Stimulated activated CD4-positive, alpha-beta T cell treated with anti-CD3 and anti-CD28 coated beads, Interleukin-15, amount 100 ng/mL, for 1 hour (primary cell): Measurements from ENCODE around the gene KCTD20.

ENCODE experiments used
- DNase-seq, 2 donors: peaks; one replicate each; pipeline ENCODE4 v3.0.0-alpha.2; 2020; ENCODE audit warnings: low read depth in 1 of 2, low spot score in 1 of 2

Gene KCTD20

DNA sequence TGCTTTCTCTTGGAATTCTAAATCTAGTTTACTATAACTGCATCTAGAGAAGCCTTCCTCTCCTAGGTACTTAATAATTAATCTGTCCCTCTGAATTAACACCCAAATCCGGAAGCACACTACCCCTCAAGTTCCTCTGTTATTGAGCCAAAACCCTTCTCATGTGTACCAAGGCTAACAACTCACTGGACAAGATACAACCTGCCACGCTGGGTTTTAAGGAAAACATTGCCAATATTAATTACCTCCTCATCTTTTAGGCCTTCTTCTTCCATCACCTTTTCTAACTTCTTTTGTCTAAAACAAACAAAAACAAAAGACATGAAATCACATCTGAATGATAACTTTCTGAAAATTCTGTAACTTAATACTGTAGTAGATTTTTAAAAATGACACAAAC, 82.5 kb downstream of the KCTD20 start:
- no peak for DNase-seq

DNA sequence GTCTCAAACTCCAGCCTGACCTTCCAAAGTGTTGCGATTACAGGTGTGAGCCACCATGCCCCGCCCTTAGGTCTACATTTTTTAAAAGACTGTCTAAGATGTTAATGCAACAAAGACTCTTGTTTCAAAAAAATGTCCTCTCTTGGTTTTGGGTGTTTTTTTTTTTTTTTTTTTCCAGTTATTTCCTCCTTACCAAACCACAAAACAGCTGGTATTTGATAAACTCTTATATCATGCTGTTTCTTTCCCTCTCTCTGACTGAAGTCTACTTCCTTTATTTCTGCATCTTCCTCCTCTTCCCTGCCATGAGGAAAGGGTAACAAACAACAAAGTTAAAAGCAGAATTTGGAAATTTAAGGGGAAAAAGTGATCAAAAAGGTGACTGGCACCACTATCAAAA, 83.3 kb downstream of the KCTD20 start:
- no peak for DNase-seq

DNA sequence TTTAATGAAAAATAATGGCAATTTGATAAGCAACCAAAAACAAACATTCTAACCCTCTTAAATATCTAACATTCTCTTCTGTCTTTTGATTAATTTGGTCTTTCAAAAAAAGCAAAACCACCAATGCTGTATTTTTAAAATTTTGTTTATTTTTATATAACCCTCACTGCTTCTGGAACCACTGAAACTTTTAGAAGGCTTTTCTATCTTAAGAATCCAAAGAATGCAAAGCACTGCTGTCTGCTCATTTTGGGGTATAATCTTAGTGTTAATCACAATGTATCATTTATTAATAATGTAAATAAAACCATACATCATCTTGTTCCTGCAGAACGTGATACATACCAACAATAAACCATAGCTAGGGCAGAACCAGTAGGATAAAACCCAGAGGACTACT, 90.5 kb downstream of the KCTD20 start:
- DNase-seq = no peak

DNA sequence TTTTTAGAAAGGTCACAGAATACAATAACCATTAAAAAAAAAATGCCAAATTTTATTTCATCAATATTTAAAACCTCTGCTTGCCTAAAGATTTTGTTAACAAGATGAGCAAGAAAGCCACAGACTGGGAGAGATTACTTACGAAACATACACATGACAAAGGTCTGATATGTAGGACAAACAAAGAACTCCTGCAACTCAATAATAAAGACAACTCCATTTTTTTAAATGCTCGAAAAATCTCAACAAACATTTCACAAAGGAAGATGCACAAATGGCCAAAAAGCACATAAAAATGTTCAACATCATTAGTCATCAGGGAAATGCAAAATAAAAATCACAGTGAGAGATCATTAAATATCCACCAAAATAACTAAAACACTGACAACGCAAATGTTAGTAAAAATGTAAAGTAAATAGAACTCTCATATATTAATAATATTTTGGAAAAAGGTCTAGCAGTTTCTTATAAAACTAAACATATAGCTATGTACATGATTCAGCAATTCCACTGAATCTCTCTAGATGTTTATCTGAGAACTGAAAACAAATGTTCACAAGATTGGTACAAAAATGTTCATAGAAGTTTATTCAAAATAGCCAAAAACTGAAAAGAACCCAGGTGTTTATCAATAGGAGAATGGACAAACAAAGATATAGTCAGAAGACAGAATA, 94.2 kb downstream of the KCTD20 start:
- no peak for DNase-seq

DNA sequence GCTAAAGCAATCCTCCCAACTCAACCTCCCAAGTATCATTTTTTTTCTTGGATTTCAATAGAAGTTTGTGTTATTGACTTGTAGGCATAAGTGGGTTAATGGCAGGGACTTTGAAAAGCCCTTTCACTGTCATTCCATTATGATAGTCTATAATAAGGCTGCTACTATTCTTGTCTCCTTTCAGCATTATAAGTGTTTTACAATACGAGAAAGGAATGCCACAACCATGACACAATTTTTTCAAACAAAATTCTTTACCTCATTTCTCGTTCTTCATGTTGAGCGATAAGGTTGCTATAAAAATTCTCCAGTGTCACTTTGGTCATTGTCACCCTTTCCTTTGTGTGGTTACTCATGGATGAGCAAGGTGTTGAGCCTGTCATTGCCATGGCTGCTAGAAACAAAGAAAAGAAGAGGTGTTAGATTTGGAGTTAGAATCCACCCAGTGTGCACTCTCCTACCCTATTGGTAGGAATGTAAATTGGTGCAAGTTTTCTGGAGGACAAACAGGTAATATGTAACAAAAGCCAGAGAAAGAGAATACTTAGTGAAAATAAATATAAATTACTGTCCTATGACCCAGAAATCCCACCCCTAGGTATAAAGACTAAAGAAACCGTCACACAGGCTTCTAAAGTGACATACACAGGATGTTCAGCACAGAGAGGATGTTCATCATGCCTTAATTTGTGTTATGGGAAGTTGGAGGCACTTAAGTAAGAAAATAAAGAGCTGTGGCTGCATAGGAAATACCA, 97.2 kb downstream of the KCTD20 start:
- DNase-seq = no peak
